GM12872 (cell line): ENCODE measurements around the gene PTPRJ.

Experiments
- TF ChIP-seq, protein P1 (sequence below): IDR thresholded peaks from 3 replicates; pipeline ENCODE4 v1.5.1; 2011; ENCODE audit warnings: low read depth, mild to moderate bottlenecking, low read length, moderate library complexity; ENCODE audit not compliant: insufficient read depth

Gene PTPRJ

DNA sequence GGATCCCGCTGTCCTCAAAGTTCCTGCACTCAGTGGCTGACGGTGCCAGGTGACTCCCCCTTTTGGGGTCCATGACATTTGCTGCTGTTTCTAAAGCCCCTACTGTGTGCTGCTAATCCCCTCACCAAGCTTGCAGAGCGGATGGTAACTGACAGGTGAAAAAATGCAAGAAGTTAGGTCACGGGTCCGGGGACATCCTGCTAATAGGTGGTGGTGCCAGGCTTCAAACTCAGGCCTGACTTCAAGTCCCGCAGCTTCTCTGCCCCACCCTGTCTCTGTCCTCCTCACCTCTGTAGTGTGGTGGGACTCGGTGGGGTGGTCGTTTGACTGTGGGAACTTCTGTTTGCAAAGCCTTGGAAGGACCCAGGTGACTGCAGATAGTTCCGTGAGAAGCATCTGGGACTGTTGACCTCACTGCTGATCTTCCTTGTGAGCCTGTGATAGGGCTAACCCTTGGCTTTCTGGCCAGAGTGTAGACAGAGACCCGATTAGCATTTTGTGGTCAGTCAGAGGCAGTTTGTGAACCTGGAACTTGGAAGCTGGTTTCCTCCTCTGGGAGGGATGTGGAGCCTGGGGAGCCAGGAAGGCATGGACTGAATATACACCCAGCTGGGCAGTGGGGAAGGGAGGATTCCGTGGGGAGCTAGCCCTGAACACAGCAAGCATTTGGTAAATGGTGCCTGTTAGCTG, 120.8 kb downstream of the PTPRJ start:
- TF ChIP-seq, protein P1, sequence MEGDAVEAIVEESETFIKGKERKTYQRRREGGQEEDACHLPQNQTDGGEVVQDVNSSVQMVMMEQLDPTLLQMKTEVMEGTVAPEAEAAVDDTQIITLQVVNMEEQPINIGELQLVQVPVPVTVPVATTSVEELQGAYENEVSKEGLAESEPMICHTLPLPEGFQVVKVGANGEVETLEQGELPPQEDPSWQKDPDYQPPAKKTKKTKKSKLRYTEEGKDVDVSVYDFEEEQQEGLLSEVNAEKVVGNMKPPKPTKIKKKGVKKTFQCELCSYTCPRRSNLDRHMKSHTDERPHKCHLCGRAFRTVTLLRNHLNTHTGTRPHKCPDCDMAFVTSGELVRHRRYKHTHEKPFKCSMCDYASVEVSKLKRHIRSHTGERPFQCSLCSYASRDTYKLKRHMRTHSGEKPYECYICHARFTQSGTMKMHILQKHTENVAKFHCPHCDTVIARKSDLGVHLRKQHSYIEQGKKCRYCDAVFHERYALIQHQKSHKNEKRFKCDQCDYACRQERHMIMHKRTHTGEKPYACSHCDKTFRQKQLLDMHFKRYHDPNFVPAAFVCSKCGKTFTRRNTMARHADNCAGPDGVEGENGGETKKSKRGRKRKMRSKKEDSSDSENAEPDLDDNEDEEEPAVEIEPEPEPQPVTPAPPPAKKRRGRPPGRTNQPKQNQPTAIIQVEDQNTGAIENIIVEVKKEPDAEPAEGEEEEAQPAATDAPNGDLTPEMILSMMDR, result no peak

DNA sequence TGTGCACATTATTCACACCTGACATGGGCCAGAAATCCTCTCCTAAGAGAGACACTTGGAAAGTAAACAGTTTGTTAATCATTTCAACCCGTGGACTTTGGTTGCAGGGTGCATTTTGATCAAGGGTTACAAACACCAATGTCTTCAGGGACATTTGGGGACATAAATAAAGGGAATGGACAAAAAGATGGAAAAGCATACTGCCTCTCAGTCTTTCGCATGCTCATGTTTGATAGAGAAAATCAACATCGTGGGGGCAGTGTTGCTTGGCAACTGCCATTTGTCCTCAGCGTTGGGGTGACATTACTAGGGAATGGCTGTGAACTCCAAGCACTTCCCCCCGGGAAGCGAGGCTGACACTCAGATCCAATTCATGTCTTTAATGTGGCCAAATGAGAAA, 121.6 kb downstream of the PTPRJ start:
- TF ChIP-seq, protein P1, result no peak

DNA sequence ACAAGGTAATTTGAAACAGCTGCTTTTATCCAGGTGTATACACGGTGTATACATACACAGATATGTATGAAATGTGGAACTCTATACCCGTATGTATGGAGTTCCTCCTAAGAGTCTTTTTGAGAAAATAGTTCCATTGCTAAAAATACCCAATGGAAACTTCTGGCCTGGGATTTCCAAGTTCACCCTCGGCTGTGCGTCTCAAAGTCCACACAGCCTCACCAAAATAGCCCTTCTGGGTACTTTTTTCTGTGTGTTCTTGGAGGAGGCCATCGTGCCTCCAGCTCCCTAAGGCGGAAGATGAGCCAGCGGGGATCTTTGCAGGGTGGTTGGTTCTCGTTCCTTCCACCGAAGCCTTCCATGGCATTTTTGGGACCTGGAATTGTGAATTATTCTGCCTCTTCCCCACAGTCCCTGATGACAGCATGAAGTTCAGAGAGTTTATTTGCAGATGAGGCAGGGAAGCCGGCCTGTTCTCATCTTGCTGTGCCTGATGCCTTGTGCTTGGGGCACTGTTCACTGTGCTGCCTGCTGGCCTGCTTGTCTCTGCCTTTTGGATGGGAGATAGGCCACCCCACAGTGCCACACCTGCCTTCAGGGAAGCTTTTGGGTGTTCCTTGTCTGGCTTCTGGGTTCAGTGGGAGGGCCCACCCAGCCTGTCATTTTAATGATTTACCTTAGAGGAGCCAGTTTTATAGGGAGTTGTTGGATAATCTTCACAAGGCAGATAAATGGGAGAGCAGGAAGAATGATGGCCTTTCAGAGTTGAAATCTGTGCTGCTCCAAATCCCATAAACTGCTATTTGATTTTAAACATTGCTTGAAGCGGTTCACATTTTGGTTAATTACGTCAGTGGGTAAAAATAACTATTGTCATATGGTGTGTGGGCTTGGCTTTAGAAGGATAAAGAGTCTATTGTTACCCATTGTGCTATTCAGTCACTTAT, 123.5 kb downstream of the PTPRJ start:
- TF ChIP-seq, protein P1, result no peak

DNA sequence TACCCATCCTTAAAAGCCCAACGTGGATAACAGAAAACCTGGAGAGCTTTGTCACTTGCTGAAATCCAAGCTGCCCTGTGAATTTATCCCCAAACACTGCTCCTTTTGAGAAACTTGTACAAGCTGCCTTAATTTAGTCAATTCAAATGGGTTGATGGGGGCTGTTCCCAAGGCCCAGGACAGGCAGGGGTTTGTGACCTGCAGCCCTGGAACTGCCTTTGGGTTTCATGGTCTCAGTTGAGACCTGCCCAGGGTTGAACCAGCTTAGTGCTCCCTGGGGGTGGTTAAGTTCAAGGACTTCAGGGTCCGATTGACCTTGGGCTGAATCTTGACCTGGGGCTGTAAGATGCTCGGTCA, 124.2 kb downstream of the PTPRJ start:
- TF ChIP-seq, protein P1, result no peak

DNA sequence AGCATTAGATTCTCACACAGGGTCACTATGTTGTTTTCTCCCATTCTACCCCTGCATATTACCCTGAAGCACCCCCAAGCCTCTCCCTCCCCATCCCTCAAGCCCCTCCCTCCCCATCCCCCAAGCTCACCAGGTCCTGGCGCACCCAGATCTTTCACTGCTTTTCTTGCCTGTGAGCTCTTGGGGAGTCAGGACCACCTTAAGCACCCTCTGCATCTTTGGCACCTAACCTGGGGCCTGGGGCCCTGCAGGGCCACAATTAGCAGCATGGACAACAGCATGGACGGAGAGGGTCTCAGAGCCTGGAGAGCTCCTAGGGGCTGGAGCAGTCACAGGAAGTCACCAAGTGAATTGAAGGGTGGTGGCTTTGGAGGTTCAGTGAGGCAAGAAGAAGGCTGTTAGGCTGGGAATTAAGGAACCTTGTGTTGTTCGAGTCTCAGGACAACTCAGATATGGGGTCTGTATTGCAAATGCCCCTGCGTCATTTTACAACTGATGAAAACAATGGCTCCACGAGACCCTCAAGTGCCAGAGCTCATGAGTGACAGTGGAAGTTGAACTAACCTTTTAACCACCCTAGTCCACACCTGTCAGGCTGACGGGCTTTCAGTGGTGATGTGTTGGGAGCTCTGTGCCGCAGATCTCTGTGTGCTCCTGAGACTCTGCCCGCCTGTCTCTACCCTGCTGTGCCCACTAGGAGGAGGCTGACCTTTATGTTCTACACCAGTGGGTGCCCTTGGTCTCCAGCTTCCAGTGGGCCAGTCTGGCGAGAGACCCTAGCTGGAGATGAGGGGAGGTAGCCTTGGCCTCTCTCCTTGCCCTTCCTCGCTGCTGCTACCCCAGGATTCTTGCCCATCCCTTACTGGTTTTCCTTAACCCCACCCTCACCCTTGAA, 125.0 kb downstream of the PTPRJ start:
- TF ChIP-seq, protein P1, result no peak

DNA sequence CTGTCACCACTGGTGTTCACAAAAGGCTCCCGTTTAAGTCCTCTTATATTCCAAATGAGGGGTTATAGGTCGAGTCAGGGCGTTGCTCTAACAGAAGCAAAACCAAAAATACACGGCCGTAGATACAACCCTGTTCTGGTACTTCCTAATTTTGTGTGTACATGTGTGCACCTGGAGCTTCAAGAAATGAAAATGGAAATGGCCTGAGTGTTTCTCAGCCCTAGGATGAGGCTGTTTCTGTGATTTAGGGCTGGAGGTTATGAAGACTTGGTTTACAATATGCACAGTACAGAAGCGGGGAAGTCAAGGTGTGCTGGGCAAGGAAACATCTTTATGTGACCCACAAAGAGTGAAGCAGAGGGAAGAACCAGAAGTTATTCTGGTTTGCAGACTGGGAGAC, 125.8 kb downstream of the PTPRJ start:
- TF ChIP-seq, protein P1, result no peak
